Upper lobe of left lung (tissue), 6 donors: ENCODE data around the gene FKBP7. TPM values are rescaled to one million over a fixed set of nuclear protein-coding genes. Genes with fewer than 3 reads are reported as not detected.

Experiments
- ATAC-seq, 2 donors: fragments of 200-7000 bp; cut with Tn5 transposase; one replicate each; pipeline ENCODE4 v1.9.1; 2022; ENCODE audit warnings: mild to moderate bottlenecking in 2 of 2, moderate library complexity in 2 of 2; ENCODE audit not compliant: low FRiP score in 2 of 2
- DNase-seq, 2 donors: peaks; one replicate each; pipeline ENCODE4 v3.0.0-alpha.2; 2019 to 2020
- H3K27ac ChIP-seq, 4 donors: fragments of 200-600 bp; sonication (generic); one replicate each; pipeline ENCODE4 v1.5.1; 2016 to 2019
- H3K27me3 ChIP-seq, 4 donors: fragments of 200-600 bp; sonication (generic); one replicate each; pipeline ENCODE4 v1.5.1; 2017 to 2019
- H3K36me3 ChIP-seq, 4 donors: fragments of 200-600 bp; sonication (generic); one replicate each; pipeline ENCODE4 v1.5.1; 2016 to 2019
- H3K4me1 ChIP-seq, 4 donors: fragments of 200-600 bp; sonication (generic); one replicate each; pipeline ENCODE4 v1.5.1; 2018 to 2019
- H3K4me3 ChIP-seq, 4 donors: fragments of 200-600 bp; sonication (generic); one replicate each; pipeline ENCODE4 v1.5.1; 2017 to 2019; ENCODE audit warnings: mild to moderate bottlenecking in 2 of 4, moderate library complexity in 1 of 4
- H3K9me3 ChIP-seq, 4 donors: fragments of 200-600 bp; sonication (generic); one replicate each; pipeline ENCODE4 v1.5.1; 2018 to 2019
- EP300 ChIP-seq, 4 donors: sonication (generic); formaldehyde crosslinking; IDR thresholded peaks; one replicate each; pipeline ENCODE4 v1.5.1; 2017; ENCODE audit warnings: antibody characterized with exemption in 4 of 4, control low read depth in 2 of 4
- POLR2A ChIP-seq, 4 donors: fragments of 450-650 bp; IDR thresholded peaks; one replicate each; pipeline ENCODE4 v1.5.1; 2016 to 2017; ENCODE audit warnings: antibody characterized with exemption in 4 of 4, mild to moderate bottlenecking in 2 of 4
- POLR2AphosphoS5 ChIP-seq, 2 donors: sonication (generic); formaldehyde crosslinking; IDR thresholded peaks; one replicate each; pipeline ENCODE4 v1.5.1; 2017; ENCODE audit warnings: antibody characterized with exemption in 2 of 2
- WGBS, 2 donors: methylation state at CpG; one replicate each; pipeline ENCODE4 v1.1.5; 2017 to 2018; 5-methylcytosine and 5-hydroxymethylcytosine counted together
- total RNA-seq, 6 donors: library from RNA; depleted of rRNA in 4 of 6; stranded (reverse); fragments of >200 nt in 4 of 6; gene quantifications; one replicate each; pipeline versions ENCODE4 v1.1.0 to v1.2.1, GENCODE V29; 2016 to 2021
- TF ChIP-seq, protein P1 (sequence below), 6 experiments: fragments of 450-650 bp in 4 of 6; fragments of 200-600 bp in 2 of 6; sonication (generic) in 2 of 6; IDR thresholded peaks; one replicate each; pipeline ENCODE4 v1.5.1; 2016 to 2019; ENCODE audit warnings: antibody characterized with exemption in 6 of 6
- donor health status: DM: no; HTN: no; CAD: no; lungs with moderate emphysema.
- donor health status: DM: no; HTN: yes; CAD: no; lungs with severe emphysema.

The FKBP7 gene
- total RNA-seq, 6 donors from 2014 or later = 3.1 to 13.3 (median 5.3) TPM

GRCh38 chr2:178514664-178515063 is 36.3 kb upstream of the FKBP7 start:
- H3K4me3 ChIP-seq = no peak overlapping the region
- H3K9me3 ChIP-seq = no peaks in the 10 kb centered on the region
- peaks cover 0 to 28% (median 6%) of the 10 kb centered on the region in 4 donors for H3K36me3 ChIP-seq
- TF ChIP-seq EP300 (IDR thresholded peaks at IDR 0.05) (no peak), POLR2AphosphoS5 (IDR thresholded peaks at IDR 0.05) (no peak), POLR2A (IDR thresholded peaks at IDR 0.05) (no peak)
- TF ChIP-seq, protein P1, sequence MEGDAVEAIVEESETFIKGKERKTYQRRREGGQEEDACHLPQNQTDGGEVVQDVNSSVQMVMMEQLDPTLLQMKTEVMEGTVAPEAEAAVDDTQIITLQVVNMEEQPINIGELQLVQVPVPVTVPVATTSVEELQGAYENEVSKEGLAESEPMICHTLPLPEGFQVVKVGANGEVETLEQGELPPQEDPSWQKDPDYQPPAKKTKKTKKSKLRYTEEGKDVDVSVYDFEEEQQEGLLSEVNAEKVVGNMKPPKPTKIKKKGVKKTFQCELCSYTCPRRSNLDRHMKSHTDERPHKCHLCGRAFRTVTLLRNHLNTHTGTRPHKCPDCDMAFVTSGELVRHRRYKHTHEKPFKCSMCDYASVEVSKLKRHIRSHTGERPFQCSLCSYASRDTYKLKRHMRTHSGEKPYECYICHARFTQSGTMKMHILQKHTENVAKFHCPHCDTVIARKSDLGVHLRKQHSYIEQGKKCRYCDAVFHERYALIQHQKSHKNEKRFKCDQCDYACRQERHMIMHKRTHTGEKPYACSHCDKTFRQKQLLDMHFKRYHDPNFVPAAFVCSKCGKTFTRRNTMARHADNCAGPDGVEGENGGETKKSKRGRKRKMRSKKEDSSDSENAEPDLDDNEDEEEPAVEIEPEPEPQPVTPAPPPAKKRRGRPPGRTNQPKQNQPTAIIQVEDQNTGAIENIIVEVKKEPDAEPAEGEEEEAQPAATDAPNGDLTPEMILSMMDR (IDR thresholded peaks at IDR 0.05) = no peak
- 83 to 85% methylated on average over 2 of the region's 2 CpGs for WGBS, 2 donors
- H3K27ac ChIP-seq = no peak overlapping the region
- no peak for ATAC-seq
- H3K27me3 ChIP-seq = no peaks in the 10 kb centered on the region
- no peak for DNase-seq
- H3K4me1 ChIP-seq = no peaks in the 10 kb centered on the region

GRCh38 chr2:178513876-178514275 is 35.5 kb upstream of the FKBP7 start:
- TF ChIP-seq POLR2AphosphoS5 (IDR thresholded peaks at IDR 0.05) (no peak), EP300 (IDR thresholded peaks at IDR 0.05) (no peak), POLR2A (IDR thresholded peaks at IDR 0.05) (no peak)
- TF ChIP-seq, protein P1 (IDR thresholded peaks at IDR 0.05) = no peak
- no peak overlapping the region for H3K27ac ChIP-seq
- H3K36me3 ChIP-seq = peaks cover 0 to 31% (median 8%) of the 10 kb centered on the region in 4 donors
- H3K4me1 ChIP-seq = no peaks in the 10 kb centered on the region
- H3K9me3 ChIP-seq = no peaks in the 10 kb centered on the region
- ATAC-seq (no peak), DNase-seq (no peak)
- no peaks in the 10 kb centered on the region for H3K27me3 ChIP-seq
- 96% methylated on average over 4 of the region's 4 CpGs for WGBS, 2 donors
- no peak overlapping the region for H3K4me3 ChIP-seq

DNA sequence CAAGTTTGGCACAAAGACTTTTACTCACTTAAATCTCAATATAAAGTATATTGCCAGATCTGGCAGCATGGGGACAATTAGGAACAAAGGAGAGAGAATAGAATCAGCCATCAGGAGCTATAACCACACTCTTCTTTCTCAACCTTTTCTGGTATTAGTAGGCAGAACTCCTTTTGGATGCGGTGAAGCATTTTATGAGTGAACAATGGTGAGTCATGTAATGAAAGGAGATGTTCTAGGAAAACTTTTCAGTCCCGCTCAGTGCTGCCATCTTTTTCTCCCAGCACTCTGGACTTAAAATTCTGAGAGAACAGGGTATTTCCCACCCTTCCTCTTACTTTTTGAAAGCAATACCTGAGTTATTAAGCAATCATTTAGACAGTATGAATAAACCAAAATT is 34.1 kb upstream of the FKBP7 start:
- DNase-seq (no peak), ATAC-seq (no peak)
- H3K27me3 ChIP-seq = no peaks in the 10 kb centered on the region
- TF ChIP-seq POLR2A (IDR thresholded peaks at IDR 0.05) (no peak), POLR2AphosphoS5 (IDR thresholded peaks at IDR 0.05) (no peak), EP300 (IDR thresholded peaks at IDR 0.05) (no peak)
- TF ChIP-seq, protein P1 (IDR thresholded peaks at IDR 0.05) = no peak
- peaks cover 0 to 31% (median 8%) of the 10 kb centered on the region in 4 donors for H3K36me3 ChIP-seq
- 96 to 100% methylated on average over 2 of the region's 2 CpGs for WGBS, 2 donors
- H3K4me1 ChIP-seq = no peaks in the 10 kb centered on the region
- H3K4me3 ChIP-seq = no peak overlapping the region
- no peaks in the 10 kb centered on the region for H3K9me3 ChIP-seq
- H3K27ac ChIP-seq = no peak overlapping the region

- H3K4me3 ChIP-seq = no peak overlapping the region
- DNase-seq (no peak), ATAC-seq (no peak)
- peaks cover 0 to 10% (median 3%) of the 10 kb centered on the region in 4 donors for H3K4me1 ChIP-seq
- no peaks in the 10 kb centered on the region for H3K27me3 ChIP-seq
- 92 to 94% methylated on average over 6 of the region's 6 CpGs for WGBS, 2 donors
- TF ChIP-seq EP300 (IDR thresholded peaks at IDR 0.05) (no peak), POLR2A (IDR thresholded peaks at IDR 0.05) (no peak), POLR2AphosphoS5 (IDR thresholded peaks at IDR 0.05) (no peak)
- TF ChIP-seq, protein P1 (IDR thresholded peaks at IDR 0.05) = no peak
- no peaks in the 10 kb centered on the region for H3K9me3 ChIP-seq
- H3K36me3 ChIP-seq = peaks cover 0 to 31% (median 12%) of the 10 kb centered on the region in 4 donors
- H3K27ac ChIP-seq = no peak overlapping the region
Observed at GRCh38 chr2:178510384-178510783, 32.0 kb upstream of the FKBP7 start.

DNA sequence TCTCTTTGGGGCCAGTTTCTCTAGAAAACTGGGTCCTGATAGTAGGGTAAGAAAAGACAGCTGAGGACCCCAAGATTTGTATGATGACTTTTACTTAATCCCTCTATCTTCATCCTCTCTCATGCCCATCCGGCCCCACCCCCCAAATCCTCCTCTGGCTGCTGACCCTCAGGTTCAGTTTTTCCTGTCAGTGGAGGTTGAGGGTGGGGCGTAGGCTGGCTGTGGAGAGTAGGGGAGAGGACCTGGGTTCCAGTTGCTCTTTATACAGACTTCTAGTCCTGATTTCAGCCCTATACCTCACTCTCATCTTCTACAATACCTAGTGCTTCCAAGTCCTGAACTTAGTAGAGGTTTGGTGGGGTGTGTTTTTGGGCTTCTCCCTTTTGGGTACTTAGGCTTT is 30.2 kb upstream of the FKBP7 start:
- no peaks in the 10 kb centered on the region for H3K9me3 ChIP-seq

More for the DNA sequence above, 30.2 kb upstream of the FKBP7 start:
- H3K4me3 ChIP-seq = no peak overlapping the region
- no peak overlapping the region for H3K27ac ChIP-seq
- DNase-seq = no peak
- peaks cover 0 to 10% (median 3%) of the 10 kb centered on the region in 4 donors for H3K4me1 ChIP-seq
- H3K27me3 ChIP-seq = no peaks in the 10 kb centered on the region
- TF ChIP-seq, protein P1 (IDR thresholded peaks at IDR 0.05) = no peak
- TF ChIP-seq POLR2AphosphoS5 (IDR thresholded peaks at IDR 0.05) = no peak
- WGBS, 2 donors = 92 to 93% methylated on average over 2 of the region's 2 CpGs
- H3K36me3 ChIP-seq = peaks cover 0 to 46% (median 15%) of the 10 kb centered on the region in 4 donors
- no peak for ATAC-seq
